Neural cell (in vitro differentiated cells): ENCODE results near the gene RPS4Y1. TPM values are rescaled to one million over a fixed set of nuclear protein-coding genes. Genes with fewer than 3 reads are reported as not detected.

ENCODE experiments used
- H2AFZ ChIP-seq: fragments of 200-600, 300-800 bp; sonication (generic), shearing (Covaris generic); 2 replicates; pipeline ENCODE4 v1.6.0; 2014; ENCODE audit warnings: low read depth, mild to moderate bottlenecking, antibody characterized with exemption, low read length, moderate library complexity
- H3F3A ChIP-seq: fragments of 200-600 bp; shearing (Covaris generic); 2 replicates; pipeline ENCODE4 v1.6.1; 2016; ENCODE audit warnings: mild to moderate bottlenecking, moderate library complexity, mixed read lengths, antibody characterized with exemption, low read length; ENCODE audit not compliant: insufficient read depth, poor library complexity, severe bottlenecking
- H3K27ac ChIP-seq: fragments of 200-600, 300-800 bp; sonication (generic), shearing (Covaris generic); 2 replicates; pipeline ENCODE4 v1.5.1; 2014; ENCODE audit warnings: mild to moderate bottlenecking, low read length, moderate library complexity
- H3K27me3 ChIP-seq: fragments of 300-800, 200-600 bp; sonication (generic), shearing (Covaris generic); 2 replicates; pipeline ENCODE4 v1.6.0; 2014; ENCODE audit warnings: mild to moderate bottlenecking, low read depth, low read length, moderate library complexity; ENCODE audit not compliant: insufficient read depth
- H3K36me3 ChIP-seq: fragments of 300-800, 200-600 bp; sonication (generic), shearing (Covaris generic); 2 replicates; pipeline ENCODE4 v1.5.1; 2014; ENCODE audit warnings: mild to moderate bottlenecking, antibody characterized with exemption, low read length, moderate library complexity; ENCODE audit not compliant: insufficient read depth
- H3K4me2 ChIP-seq: fragments of 300-800, 200-600 bp; sonication (generic), shearing (Covaris generic); 2 replicates; pipeline ENCODE4 v1.6.0; 2014; ENCODE audit warnings: mild to moderate bottlenecking, low read length
- H3K4me3 ChIP-seq: fragments of 300-800, 200-600 bp; sonication (generic), shearing (Covaris generic); 2 replicates; pipeline ENCODE4 v1.5.1; 2014; ENCODE audit warnings: mild to moderate bottlenecking, low read length, moderate library complexity
- H3K79me2 ChIP-seq: fragments of 200-600 bp; shearing (Covaris generic); replicated peaks from 2 replicates; pipeline ENCODE4 v1.6.0; 2014; ENCODE audit warnings: mild to moderate bottlenecking, low read length, moderate library complexity; ENCODE audit not compliant: insufficient read depth
- H3K9ac ChIP-seq: fragments of 300-800, 200-600 bp; sonication (generic), shearing (Covaris generic); 2 replicates; pipeline ENCODE4 v1.6.1; 2016; ENCODE audit warnings: mild to moderate bottlenecking, low read length, mixed read lengths
- H3K9me2 ChIP-seq: fragments of 200-600 bp; shearing (Covaris generic); 2 replicates; pipeline ENCODE4 v1.6.1; 2016; ENCODE audit warnings: mild to moderate bottlenecking, low read length, mixed read lengths; ENCODE audit not compliant: insufficient read depth
- H3K9me3 ChIP-seq: fragments of 200-600, 300-800 bp; sonication (generic), shearing (Covaris generic); 2 replicates; pipeline ENCODE4 v1.6.1; 2016; ENCODE audit warnings: mild to moderate bottlenecking, mixed run types, low read length, moderate library complexity, mixed read lengths
- H4K20me1 ChIP-seq: fragments of 200-600 bp; shearing (Covaris generic); 2 replicates; pipeline ENCODE4 v1.6.1; 2016; ENCODE audit warnings: mild to moderate bottlenecking, mixed run types; ENCODE audit not compliant: insufficient read depth
- CTCF ChIP-seq: fragments of 450-650 bp; IDR thresholded peaks from 2 replicates; pipeline ENCODE4 v1.5.1; 2014; ENCODE audit warnings: antibody characterized with exemption, mild to moderate bottlenecking, moderate library complexity; ENCODE audit not compliant: poor library complexity, severe bottlenecking
- EP300 ChIP-seq: fragments of 450-650 bp; conservative IDR thresholded peaks from 2 replicates; pipeline ENCODE4 v1.6.1; 2014; ENCODE audit warnings: antibody characterized with exemption, mild to moderate bottlenecking, moderate library complexity; ENCODE audit not compliant: poor library complexity, severe bottlenecking
- EZH2 ChIP-seq: fragments of 200-600, 300-800 bp; shearing (Covaris generic), sonication (generic); IDR thresholded peaks from 2 replicates; pipeline ENCODE4 v1.6.1; 2014; ENCODE audit warnings: antibody characterized with exemption, low read length, borderline replicate concordance, mild to moderate bottlenecking; ENCODE audit not compliant: insufficient read depth, poor library complexity, severe bottlenecking
- MXI1 ChIP-seq: fragments of 450-650 bp; conservative IDR thresholded peaks from 2 replicates; pipeline ENCODE4 v1.6.1; 2014; ENCODE audit warnings: antibody characterized with exemption, mild to moderate bottlenecking; ENCODE audit not compliant: poor library complexity, severe bottlenecking
- POLR2AphosphoS5 ChIP-seq: IDR thresholded peaks from 2 replicates; pipeline ENCODE4 v1.6.1; 2012
- RAD21 ChIP-seq: fragments of 450-650 bp; conservative IDR thresholded peaks from 2 replicates; pipeline ENCODE4 v1.6.1; 2014; ENCODE audit warnings: antibody characterized with exemption, mild to moderate bottlenecking, moderate library complexity
- REST ChIP-seq: IDR thresholded peaks from 2 replicates; pipeline ENCODE4 v1.6.1; 2012; ENCODE audit warnings: borderline replicate concordance
- SMC3 ChIP-seq: fragments of 450-650 bp; conservative IDR thresholded peaks from 2 replicates; pipeline ENCODE4 v1.6.1; 2014; ENCODE audit warnings: antibody characterized with exemption, mild to moderate bottlenecking, moderate library complexity; ENCODE audit not compliant: poor library complexity
- TAF1 ChIP-seq: IDR thresholded peaks from 2 replicates; pipeline ENCODE4 v1.6.1; 2012; ENCODE audit warnings: low read depth
- polyA plus RNA-seq: library from polyadenylated mRNA; depleted of rRNA; stranded (reverse); fragments of >200 nt; gene quantifications from 2 replicates; pipeline ENCODE4 v1.2.3, GENCODE V29; 2014

RPS4Y1 gene
- polyA plus RNA-seq, 1 donor from 2014 or later: 224 TPM

- Histone ChIP-seq H3K9me2 (no peaks in the 10 kb centered on the region), H3K4me3 (no peak overlapping the region), H4K20me1 (no peaks in the 10 kb centered on the region), H3K4me2 (no peak overlapping the region), H3K36me3 (no peaks in the 10 kb centered on the region), H3K9ac (no peak overlapping the region), H3K27ac (no peak overlapping the region), H3K9me3 (no peaks in the 10 kb centered on the region), H3K79me2 (no peaks in the 10 kb centered on the region), H3K27me3 (no peaks in the 10 kb centered on the region), H3F3A (no peaks in the 10 kb centered on the region), H2AFZ (no peak overlapping the region)
- no peak for TF ChIP-seq EP300
- TF ChIP-seq CTCF: no peak
- TF ChIP-seq POLR2AphosphoS5: no peak
- no peak for TF ChIP-seq TAF1
Measured at GRCh38 chrY:2837078-2837477, 4.3 kb upstream of the RPS4Y1 start.

- H3K4me3 ChIP-seq: no peak overlapping the region
- no peaks in the 10 kb centered on the region for H3K36me3 ChIP-seq
- H3K27ac ChIP-seq: no peak overlapping the region
- H3K79me2 ChIP-seq: no peaks in the 10 kb centered on the region
- no peak overlapping the region for H2AFZ ChIP-seq
- H3K9me2 ChIP-seq: no peaks in the 10 kb centered on the region
- H3K27me3 ChIP-seq: no peaks in the 10 kb centered on the region
- H3F3A ChIP-seq: no peaks in the 10 kb centered on the region
- no peaks in the 10 kb centered on the region for H3K9me3 ChIP-seq
- no peaks in the 10 kb centered on the region for H4K20me1 ChIP-seq
- TF ChIP-seq EZH2 (no peak), SMC3 (no peak), POLR2AphosphoS5 (no peak), EP300 (no peak), MXI1 (no peak), RAD21 (no peak), CTCF (no peak), TAF1 (no peak)
- no peak overlapping the region for H3K9ac ChIP-seq
- H3K4me2 ChIP-seq: no peak overlapping the region
Measured at GRCh38 chrY:2837932-2838331, 3.5 kb upstream of the RPS4Y1 start.

GRCh38 chrY:2846791-2847190 lies 5.4 kb downstream of the RPS4Y1 start:
- Histone ChIP-seq H3F3A (no peaks in the 10 kb centered on the region), H3K9me3 (no peaks in the 10 kb centered on the region), H3K9me2 (no peaks in the 10 kb centered on the region), H4K20me1 (no peaks in the 10 kb centered on the region), H2AFZ (no peak overlapping the region), H3K9ac (no peak overlapping the region), H3K4me2 (no peak overlapping the region), H3K27ac (no peak overlapping the region), H3K79me2 (no peaks in the 10 kb centered on the region), H3K36me3 (no peaks in the 10 kb centered on the region), H3K4me3 (no peak overlapping the region), H3K27me3 (no peaks in the 10 kb centered on the region)
- no peak for TF ChIP-seq EZH2
- TF ChIP-seq POLR2AphosphoS5: no peak
- no peak for TF ChIP-seq CTCF
- TF ChIP-seq REST: no peak
- no peak for TF ChIP-seq EP300
